DMS114 treated with DMSO at 0.1 percent for 48 hours (cell line): Measurements from ENCODE around the gene NPEPL1.
A peak's percentile ranks its signal among the peaks of the same experiment; 100 is the strongest.
"Not testable (repeated sequence)": the region's sequence is repeated elsewhere in the genome, so short reads cannot be mapped to it uniquely, and the experiment has no call there.

Source experiments
- DNase-seq: peaks from one replicate; lab custom pipeline; 2025; ENCODE audit not compliant: unreplicated experiment; lab: John Stamatoyannopoulos, UW

The NPEPL1 gene

GRCh38 chr20:58692579-58693225 is at the start of gene NPEPL1:
NPEPL1 (plus strand) TSS chr20:58692800; CDS start chr20:58692901, 101 bp downstream.
- DNase-seq: no peak

GRCh38 chr20:58642896-58643295 is 49.7 kb upstream of the NPEPL1 start:
- not testable (repeated sequence) for DNase-seq

GRCh38 chr20:58645412-58645968 is 47.1 kb upstream of the NPEPL1 start:
- no peak for DNase-seq

- DNase-seq: no peak
Observed at GRCh38 chr20:58646257-58646656, 46.3 kb upstream of the NPEPL1 start.

GRCh38 chr20:58646703-58647102 is 45.9 kb upstream of the NPEPL1 start:
- no peak for DNase-seq

- no peak for DNase-seq
Observed at GRCh38 chr20:58647162-58647795, 45.3 kb upstream of the NPEPL1 start.

GRCh38 chr20:58647796-58648501 is 44.7 kb upstream of the NPEPL1 start:
- no peak for DNase-seq

- not testable (repeated sequence) for DNase-seq
Observed at GRCh38 chr20:58648502-58648825, 44.1 kb upstream of the NPEPL1 start.

GRCh38 chr20:58649288-58650180 is 43.1 kb upstream of the NPEPL1 start:
- no peak for DNase-seq

GRCh38 chr20:58650181-58650775 is 42.3 kb upstream of the NPEPL1 start:
- DNase-seq: no peak

- peak; percentile 77 for DNase-seq
Observed at GRCh38 chr20:58650776-58651558, 41.6 kb upstream of the NPEPL1 start, which contains the start of gene STX16. STX16 (plus strand) TSS chr20:58651283; CDS start chr20:58652007, 724 bp downstream.

- DNase-seq: peak; percentile 13
Observed at GRCh38 chr20:58651559-58651945, 41.0 kb upstream of the NPEPL1 start.

- DNase-seq: peak; percentile 39
Observed at GRCh38 chr20:58651946-58652605, 40.5 kb upstream of the NPEPL1 start.

- no peak for DNase-seq
Observed at GRCh38 chr20:58652606-58653294, 39.9 kb upstream of the NPEPL1 start.

GRCh38 chr20:58654337-58654736 is 38.3 kb upstream of the NPEPL1 start:
- no peak for DNase-seq

- no peak for DNase-seq
Observed at GRCh38 chr20:58655328-58656107, 37.1 kb upstream of the NPEPL1 start.

GRCh38 chr20:58656831-58657230 is 35.8 kb upstream of the NPEPL1 start:
- DNase-seq: no peak

- DNase-seq: no peak
Observed at GRCh38 chr20:58657262-58657661, 35.3 kb upstream of the NPEPL1 start.
